Activated effector memory CD4-positive, alpha-beta T cell treated with Interleukin-2 at 50 U/mL for 16 hours (primary cell): Measurements from ENCODE around the gene IDUA.
"Not testable (repeated sequence)": the region's sequence is repeated elsewhere in the genome, so short reads cannot be mapped to it uniquely, and the experiment has no call there.

Source experiments
- DNase-seq: peaks from one replicate; pipeline ENCODE4 v3.0.0-alpha.2; 2020

IDUA gene

DNA sequence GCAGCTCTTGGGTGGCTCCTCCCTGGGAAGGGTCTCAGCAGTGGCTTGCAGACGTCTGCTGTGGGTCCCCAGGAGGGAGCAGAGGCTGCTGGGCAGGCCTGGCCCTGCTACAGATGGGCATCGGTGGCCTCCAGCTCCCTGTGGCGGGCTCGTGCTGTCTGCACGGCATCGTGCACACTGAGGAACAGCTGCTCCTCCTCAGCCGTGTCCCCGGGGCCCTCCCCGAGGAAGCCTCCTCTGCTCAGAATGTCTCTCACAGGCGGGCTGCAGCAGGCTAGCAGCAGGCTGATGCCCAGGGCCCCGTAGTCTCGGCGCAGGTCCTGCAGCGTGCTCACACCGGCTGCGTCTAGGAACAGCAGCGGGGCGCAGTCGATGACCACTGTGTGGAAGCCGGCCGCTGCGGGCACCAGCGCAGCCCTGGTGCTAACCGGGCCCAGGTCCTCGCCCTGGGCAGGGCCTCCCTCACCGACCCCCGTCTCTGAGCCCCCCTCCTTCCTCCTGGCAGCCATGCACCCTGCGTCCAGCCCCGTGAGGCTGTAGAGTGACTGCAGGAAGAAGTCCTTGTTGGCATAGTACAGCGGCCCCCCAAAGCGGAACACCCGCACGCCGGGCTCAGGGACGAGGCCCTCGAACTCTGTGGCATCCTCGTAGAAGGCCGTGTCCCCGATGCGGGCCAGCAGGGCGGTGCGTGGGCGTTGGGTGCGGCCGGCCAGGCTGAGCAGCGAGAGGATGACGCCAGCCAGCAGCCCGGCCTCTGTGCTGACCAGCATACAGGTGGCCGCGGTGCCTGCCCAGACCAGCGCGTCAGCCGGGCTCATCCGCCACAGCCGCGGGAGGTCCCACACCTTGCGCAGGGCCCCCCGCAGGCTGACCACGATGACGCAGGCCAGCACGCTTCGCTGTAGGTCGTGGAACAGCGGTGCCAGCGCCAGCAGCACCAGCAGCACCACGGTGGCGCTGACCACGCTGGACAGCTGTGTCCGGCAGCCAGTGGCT, 2.2 kb downstream of the IDUA start:
- DNase-seq: no peak

- DNase-seq: no peak
These were observed 3.1 kb downstream of the IDUA start for GRCh38 chr4:989722-990471.

DNA sequence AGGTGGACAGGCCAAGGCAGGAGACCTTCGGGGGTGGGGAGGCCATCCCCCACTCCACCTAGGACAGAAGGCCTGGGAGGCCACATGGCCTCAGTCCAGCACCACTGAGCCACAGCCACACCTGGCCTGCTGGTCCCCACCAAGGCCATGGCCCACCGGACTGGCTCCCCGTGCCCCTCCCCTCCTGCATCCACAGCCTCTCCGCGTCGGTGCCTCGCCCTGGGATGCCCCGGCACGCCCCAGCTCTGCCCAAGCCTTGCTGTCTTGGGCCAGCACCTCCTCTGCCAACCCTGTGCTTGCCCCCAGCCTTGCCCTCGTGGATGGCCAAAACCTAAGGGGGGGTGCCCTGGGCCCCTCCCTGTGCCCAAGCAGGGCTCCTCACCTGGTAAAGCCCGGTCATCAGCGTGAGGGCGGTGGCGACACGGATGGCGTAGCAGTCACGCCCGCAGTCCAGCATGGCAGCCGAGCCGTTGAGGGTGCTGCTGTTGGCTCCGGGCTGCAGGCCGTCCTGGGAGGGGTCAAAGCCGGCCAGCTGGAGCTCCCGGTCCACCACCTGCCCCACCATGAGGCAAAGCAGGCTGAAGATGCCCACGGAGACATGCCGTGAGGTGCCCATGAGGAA, 4.0 kb downstream of the IDUA start:
- DNase-seq: no peak

DNA sequence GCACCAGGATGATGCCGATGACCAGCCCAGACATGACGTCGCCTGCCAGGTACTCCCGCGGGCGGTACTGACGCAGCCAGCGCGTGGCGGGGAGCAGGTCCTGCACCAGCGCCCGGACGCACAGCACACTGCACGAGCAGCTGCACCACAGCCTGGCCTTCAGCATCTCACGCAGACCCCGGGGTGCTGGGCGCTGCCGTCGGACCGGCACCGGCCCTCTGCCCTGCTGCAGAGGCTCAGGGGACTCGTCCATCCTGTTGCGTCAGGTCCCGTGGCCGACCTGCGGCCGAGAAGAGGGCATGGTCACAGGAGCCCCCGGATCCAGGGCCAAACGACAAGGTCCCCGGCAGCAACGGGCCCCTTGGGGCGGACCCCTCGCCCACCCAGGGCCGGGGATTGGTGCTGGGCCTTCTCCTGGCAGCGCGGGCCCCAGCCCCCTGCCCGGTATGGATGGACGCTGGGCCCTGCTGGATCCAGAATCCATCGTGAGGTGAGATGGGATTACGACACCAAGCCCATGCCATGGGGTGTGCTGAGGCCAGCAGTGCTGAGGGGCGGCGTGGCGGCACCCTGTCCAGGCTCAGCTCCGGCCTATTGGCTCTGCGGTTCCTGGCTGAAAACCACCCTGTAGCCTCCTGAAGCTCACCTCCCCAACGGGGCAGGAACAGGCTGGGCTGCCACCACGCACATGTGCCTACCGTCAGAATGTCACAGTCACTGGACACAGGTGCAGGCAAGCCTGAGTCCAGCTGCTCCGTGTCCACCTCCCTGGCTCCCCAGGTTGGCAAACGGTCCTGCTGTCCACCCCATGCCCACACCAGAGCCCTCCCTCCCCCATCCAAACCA, 4.8 kb downstream of the IDUA start:
- DNase-seq: no peak

GRCh38 chr4:992297-993110, 5.7 kb downstream of the IDUA start:
- DNase-seq: no peak

GRCh38 chr4:993111-994029, 6.5 kb downstream of the IDUA start, which contains the start of gene SLC26A1:
TSS of gene SLC26A1 (minus strand) at chr4:993404. CDS start at chr4:991703, 1,701 bp downstream.
- no peak for DNase-seq

- DNase-seq: no peak
These were observed 8.6 kb downstream of the IDUA start for GRCh38 chr4:995311-996026.

DNA sequence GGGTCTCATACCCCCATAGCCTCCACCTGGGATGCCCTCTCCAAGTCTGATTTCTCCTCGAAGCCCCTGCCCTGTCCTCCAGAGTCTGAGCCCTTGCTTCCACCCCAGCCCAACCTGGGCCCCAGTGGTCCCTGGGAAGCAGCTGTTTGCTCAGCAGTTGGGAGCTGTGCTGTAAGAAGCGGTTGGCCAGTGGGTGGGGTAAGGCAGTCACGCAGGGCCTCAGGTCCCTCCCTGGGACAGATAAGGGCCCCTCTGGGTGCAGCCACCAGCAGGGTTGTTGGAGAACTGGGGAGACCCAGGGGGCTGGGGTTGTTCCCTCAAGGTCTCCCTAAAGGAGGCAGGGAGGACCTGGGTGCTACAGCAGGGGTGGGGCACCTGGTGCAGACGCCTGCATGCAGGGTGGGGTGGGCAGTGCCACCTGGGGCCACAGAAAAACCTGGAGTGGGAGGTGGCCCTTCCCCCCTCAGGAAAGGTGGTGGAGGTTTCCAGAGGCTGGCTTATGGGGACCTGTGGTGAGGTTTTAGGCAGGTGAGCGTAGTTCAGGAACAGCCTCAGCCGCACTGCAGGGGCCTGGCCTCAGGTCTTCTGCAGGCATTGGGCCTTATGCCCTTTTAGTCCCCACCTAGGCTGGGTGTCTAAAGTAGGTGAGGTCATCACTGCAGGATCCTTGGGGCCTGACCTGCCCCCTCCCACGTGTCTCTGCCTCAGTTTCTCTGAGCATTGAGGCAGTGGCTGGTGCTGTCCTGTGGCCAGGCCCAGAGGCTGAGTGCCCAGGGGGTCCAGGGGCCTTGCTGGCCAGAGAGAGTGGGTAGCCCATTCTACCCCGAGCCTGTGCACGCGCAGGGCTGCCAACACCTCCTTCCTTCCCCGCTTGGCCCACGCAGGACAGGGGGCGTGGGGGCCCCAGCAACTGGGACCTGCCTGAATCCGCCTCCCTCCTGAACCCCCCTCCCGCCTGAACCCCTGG, 9.5 kb downstream of the IDUA start:
- DNase-seq: no peak

GRCh38 chr4:996997-997374, 10.1 kb downstream of the IDUA start:
- DNase-seq: no peak

DNA sequence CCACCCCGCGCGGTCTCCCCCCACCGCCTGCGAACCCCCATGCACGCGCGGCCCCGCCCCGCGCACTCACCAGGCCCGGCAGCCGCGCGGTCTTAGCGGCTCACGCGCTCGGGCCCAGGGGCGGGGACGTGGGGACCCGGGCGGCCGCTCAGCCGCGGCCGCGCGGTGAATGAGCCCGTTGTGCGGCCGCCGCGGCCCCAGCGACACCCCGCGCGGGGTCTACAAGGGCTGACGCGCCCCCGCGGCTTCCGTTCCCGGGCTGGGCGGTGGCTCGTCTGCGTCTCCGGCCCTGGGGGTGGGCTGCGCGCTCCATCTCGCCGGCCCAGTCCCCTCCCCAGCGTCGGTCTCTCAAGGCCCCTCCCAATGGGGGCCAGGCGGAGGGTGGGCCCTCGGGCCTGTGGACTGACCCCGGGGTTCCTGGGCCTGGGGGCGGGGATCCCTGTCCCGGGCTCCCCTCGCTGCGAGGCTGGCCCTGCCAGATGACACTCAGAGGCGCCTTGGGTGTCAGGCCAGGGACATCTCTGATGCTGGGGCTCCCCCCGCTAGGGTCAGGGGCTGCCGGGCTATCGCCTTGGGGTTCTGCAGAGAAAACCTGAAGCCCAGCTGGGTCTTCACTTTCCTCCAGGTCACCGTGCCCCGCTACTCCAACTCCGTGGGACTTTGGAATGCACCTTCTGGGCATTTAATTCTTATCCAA, 10.7 kb downstream of the IDUA start:
- no peak for DNase-seq

DNA sequence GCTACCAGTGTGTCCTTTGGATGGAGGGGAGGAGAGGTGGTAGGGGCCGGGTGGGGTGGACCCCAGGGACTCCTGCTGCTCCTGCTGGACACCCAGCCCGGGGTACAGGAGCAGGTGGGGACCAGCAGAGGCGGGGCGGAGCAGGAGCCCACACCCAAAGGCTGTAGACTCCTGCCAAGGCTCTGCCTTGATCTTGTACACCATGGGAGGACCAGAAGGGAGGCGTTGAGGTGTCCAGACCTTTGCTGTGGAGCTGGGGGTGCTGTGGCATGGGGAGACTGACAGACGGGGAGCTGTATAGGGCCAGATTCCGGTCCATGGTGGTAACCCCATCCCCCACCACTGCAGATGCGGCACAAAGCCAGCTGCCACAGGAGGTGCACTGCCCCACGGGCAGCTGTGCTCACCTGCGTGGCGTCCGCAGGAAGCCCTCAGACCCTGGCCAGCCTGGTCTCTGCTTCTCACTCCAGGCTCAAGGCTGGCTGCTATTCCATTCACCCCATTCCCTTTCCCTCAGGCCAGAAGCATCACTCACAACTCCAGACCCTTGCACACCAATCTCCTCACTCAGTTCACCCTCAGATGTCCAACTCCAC, 11.3 kb downstream of the IDUA start:
- no peak for DNase-seq

DNA sequence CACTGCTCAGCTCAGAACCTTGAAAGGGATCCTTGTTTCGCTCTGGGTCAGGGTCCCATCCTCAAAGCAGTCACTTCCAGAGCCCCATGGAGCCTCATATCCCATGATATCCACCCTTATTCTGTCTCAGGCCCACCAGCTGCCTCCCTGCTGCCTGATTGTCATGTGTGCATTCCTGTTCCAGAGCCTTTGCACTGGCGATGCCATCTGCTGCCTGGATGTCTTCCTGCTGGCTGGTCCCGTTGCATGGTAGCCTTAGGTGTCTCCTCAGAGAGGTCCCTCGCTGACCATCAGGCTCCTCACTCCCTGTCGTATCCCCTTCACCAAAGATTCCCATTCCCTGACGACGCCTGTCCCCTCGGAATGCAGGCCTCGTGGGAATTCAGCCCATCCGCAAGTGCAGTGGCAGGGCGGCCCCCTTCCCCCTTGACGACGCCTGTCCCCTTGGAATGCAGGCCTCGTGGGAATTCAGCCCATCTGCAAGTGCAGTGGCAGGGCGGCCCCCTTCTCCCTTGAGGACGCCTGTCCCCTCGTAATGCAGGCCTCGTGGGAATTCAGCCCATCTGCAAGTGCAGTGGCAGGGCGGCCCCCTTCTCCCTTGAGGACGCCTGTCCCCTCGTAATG, 12.5 kb downstream of the IDUA start:
- not testable (repeated sequence) for DNase-seq

DNA sequence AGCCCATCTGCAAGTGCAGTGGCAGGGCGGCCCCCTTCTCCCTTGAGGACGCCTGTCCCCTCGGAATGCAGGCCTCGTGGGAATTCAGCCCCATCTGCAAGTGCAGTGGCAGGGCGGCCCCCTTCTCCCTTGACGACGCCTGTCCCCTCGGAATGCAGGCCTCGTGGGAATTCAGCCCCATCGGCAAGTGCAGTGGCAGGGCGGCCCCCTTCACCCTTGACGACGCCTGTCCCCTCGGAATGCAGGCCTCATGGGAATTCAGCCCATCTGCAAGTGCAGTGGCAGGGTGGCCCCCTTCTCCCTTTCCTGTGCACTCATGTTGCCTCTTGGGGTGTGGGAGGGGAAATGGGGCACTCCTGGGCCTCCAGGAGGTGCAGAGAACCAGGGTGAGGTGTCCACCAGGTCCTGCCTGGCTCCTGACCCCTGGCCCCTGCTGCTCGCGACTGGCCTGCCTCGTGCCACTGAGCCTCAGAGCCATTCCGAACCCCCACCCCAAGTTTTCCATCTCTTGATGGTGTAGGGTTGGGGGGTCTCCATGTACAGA, 13.1 kb downstream of the IDUA start:
- no peak for DNase-seq

DNA sequence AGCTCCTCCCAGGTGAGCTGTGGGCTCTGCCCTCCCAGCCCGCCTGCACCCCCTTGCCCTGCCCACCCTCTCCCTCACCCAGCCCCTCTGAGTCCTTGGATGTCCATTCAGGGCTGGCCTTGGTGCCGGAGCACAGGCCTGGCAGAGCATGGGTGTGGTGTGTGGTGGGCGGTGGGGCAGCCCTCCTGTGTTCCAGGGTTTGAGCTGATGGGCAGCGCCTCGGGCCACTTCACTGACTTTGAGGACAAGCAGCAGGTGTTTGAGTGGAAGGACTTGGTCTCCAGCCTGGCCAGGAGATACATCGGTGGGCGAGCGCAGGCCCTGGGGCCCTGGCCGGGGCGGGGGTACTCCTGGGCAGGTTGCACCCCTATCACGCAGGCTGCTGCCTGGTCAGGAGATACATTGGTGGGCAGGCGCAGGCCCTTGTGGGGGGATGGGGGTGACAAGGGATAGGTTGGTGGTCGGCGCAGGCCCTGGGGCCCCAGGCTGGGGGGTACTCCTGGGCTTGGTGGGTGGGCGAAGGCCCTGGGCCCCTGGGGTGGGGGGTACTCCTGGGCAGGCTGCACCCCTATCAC, 13.9 kb downstream of the IDUA start:
- DNase-seq: no peak

- no peak for DNase-seq
These were observed 14.8 kb downstream of the IDUA start for GRCh38 chr4:1001561-1002130.

GRCh38 chr4:1002131-1002630, 15.3 kb downstream of the IDUA start:
- DNase-seq: no peak
